GM11168 (cell line): ENCODE data around the gene ABTB2.

ENCODE experiments used
- in situ Hi-C: fragments of 300-500 bp; cut with MboI; formaldehyde crosslinking; loops from one replicate; pipeline ENCODE4 v1.12.0; 2022; ENCODE audit warnings: low sequenced_read_pairs; ENCODE audit not compliant: unreplicated experiment

Gene ABTB2

DNA sequence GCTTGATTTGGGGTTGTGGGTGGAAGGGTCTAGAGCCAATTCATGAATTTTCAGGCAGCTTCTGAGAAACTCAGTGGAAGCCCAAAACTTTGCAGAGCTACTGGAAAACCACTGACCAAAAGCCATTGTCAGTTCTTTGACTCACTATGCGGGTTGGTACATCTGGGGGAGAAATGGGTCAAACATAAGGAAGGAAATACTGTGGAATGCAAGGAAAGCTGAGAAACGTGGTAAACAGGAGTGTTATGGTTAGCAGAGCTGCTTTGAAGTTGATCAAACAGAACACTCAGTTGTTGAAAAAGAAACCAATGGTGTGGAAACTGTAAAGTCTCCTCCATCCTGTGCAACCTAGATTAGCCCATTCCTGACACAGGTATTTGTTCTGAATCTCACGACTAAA, 6.3 kb upstream of the ABTB2 start:
- in situ Hi-C loops, result loop anchor here (5.0 to 25.0 kb wide), 3 partner anchors 123 to 502 kb away; no protein-coding TSS in a partner anchor

DNA sequence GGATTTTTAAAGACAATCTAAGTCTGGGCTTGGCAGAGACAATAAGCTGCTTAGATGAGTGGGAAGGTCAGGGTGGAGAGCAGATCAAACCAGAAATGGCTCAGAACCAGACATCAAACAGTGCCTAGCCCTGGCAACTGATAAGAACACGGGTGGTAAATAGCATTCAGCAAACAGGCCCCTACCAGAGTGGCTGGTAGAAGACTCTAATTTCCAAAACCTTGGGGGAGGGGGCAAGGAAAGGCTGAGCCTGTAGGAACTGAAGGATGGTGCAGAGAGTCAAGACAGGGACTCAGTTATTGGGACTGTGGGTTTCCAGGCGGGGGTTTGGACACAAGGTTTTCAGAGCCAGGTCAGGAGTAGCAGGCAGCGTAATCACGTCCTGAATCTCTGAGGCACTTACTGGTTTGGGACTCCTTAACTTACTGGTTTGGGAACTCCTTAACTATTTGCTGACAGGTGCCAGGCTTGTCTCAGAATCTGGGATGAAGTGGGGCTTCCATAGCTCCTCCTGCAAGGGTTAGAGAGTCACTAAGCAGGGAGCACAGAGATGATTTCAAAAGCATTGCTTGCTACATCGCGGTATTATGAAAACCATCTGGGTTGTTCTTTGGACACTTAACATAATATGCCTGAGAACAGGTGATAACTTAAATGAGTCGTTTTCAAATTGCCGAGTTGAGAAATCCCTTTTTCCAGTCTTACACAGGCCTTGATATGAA, 5.7 kb upstream of the ABTB2 start:
- in situ Hi-C loops, result loop anchor here (5.0 to 25.0 kb wide), 3 partner anchors 124 to 501 kb away; no protein-coding TSS in a partner anchor

DNA sequence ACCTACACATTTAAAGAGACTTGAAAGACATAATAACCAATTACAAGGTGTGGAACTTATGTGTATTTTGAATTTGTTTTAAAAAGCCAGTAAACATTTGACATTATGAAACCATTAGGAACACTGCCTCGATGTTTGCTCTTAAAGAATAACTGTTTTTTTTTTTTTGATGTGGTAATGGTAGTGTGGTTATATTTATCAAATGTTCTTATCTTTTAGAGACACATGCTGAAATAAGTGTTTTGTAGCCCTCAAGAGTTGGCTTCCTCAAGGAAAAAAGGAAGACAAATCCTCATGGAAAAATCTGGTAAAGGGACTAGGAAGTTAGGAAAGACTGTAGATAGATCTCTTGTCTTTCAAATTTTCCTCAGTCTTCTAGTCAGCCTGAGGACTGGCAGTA, 2.2 kb upstream of the ABTB2 start:
- in situ Hi-C loops, result loop anchor here (5.0 to 25.0 kb wide), 3 partner anchors 127 to 498 kb away; no protein-coding TSS in a partner anchor

GRCh38 chr11:34359548-34359891, 1.7 kb upstream of the ABTB2 start:
- in situ Hi-C loops, result loop anchor here (5.0 to 25.0 kb wide), 3 partner anchors 117 to 497 kb away; no protein-coding TSS in a partner anchor

- in situ Hi-C loops, result loop anchor here (5.0 to 25.0 kb wide), 3 partner anchors 117 to 497 kb away; no protein-coding TSS in a partner anchor
Observed at GRCh38 chr11:34358728-34359547, 1.1 kb upstream of the ABTB2 start.

GRCh38 chr11:34358258-34358727, 483 bp upstream of the ABTB2 start:
- in situ Hi-C loops, result loop anchor here (5.0 to 25.0 kb wide), 3 partner anchors 116 to 496 kb away; no protein-coding TSS in a partner anchor

GRCh38 chr11:34356913-34357700, 703 bp downstream of the ABTB2 start:
- in situ Hi-C loops, result loop anchor here (5.0 to 25.0 kb wide), 3 partner anchors 115 to 495 kb away; no protein-coding TSS in a partner anchor

DNA sequence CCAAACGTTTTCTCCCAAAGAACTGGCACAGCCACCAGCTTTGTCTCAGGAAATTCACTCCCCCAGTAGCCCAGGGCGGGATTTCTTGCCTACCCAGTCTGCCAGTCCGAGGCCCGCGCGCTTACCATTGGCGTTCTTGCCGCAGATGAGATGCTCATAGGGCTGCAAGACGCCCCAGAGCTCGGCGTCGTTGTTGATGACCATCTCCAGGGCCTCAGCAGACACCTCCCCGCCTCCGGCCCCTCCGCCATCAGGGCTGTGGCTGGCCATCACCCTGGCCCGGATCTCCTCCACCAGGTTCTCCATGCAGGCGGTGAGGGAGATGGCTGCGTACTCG, 1.3 kb downstream of the ABTB2 start:
- in situ Hi-C loops, result loop anchor here (5.0 to 25.0 kb wide), 3 partner anchors 114 to 494 kb away; no protein-coding TSS in a partner anchor

GRCh38 chr11:34356130-34356529, 1.7 kb downstream of the ABTB2 start:
- in situ Hi-C loops, result loop anchor here (5.0 to 25.0 kb wide), 3 partner anchors 114 to 494 kb away; no protein-coding TSS in a partner anchor

DNA sequence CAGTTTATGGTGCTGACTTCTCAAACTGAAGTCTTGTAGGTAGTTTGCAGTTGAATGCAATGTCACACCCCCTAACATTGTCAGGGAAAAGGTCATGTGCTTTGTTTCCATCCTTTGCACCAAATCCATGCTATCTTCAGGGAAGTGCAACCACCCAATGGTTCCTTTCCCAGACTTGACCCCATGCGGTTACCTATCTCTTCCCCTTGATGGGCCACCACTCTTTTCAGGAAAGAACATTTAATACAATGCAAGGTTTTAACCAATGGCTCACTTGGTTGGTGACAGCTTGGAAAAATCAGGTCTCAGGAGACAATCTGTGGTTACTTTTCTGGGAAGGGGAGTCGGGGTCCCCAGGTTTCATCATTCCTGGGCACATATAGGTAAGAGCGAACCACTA, 2.1 kb downstream of the ABTB2 start:
- in situ Hi-C loops, result loop anchor here (5.0 to 25.0 kb wide), 3 partner anchors 113 to 493 kb away; no protein-coding TSS in a partner anchor

DNA sequence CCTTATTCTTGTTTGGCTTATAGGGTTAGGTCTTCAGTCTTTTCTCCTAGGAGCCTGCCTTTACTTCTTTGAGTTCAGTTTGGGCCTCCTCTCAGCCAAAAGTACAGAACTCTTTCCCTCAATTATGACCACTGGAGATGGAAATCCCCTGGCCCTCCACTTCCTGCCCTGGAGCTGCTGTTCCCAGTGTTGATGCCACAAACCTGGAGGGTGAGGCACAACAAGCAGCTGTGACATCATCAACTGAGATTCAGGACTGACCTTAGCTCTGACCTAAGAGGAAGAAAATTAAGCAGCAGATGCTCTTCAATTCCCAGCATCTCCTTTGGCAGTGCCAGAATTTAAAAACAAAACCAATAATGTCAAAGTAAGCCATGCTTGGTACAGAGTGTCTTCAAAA, 3.0 kb downstream of the ABTB2 start:
- in situ Hi-C loops, result loop anchor here (5.0 to 25.0 kb wide), 3 partner anchors 112 to 492 kb away; no protein-coding TSS in a partner anchor

GRCh38 chr11:34353881-34354280, 3.9 kb downstream of the ABTB2 start:
- in situ Hi-C loops, result loop anchor here (25.0 kb wide), 1 partner anchor 492 kb away; no protein-coding TSS in a partner anchor

DNA sequence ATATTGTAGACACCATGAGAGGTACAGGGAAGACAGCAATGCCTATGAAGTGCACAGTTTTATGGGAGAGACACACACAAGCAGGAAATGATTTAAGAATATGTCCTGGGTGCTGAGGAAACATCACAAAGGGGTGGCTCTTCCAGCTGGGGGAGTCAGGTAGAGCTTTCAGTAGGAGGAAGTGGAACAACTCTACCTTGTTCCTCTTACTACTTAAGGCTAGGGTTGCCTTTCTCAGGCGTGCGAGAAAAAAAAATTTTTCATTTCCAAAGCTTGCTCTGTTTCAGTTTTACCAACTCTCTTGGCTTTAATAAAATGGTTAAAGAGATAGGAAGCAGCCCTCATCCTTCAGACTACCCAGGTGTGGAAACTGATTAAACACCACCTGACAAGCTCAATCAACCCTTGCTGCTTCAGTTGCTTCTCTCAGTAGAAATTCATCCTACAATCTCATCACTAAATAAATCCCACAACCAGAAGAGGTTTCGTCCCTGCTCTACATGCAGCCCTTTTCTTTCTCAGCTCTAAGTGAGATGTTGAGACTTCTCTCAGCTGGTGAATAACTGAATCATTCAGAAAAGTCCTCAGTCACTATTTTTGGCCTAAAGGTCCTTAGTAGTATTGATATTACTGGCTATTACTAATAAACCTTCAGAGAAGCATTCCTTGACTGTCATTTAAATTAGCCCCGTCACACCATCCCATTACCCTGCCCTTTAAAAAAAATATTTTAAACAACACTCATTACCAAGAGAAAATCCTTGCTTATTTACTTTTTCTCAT, 5.9 kb downstream of the ABTB2 start:
- in situ Hi-C loops, result loop anchor here (25.0 kb wide), 1 partner anchor 490 kb away; no protein-coding TSS in a partner anchor

DNA sequence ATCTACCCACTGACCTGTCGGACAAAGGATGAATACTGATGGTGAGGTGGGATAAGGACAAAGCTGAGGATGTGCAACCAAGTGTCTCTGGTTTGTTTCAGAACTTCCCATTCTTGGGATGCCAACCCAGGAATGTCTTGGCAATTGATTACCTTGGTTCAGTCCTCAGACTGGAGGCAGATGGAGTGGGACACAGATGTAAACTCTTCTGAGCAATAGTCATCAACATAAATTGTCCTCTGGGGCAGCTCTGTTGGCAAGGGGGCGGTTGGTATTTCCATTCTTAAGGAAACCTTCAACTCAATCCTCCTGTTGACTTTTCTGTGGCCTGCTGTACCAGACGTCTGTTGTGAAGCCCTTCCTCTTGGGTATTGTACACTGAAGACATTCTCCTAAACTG, 6.8 kb downstream of the ABTB2 start:
- in situ Hi-C loops, result loop anchor here (25.0 kb wide), 1 partner anchor 489 kb away; no protein-coding TSS in a partner anchor

- in situ Hi-C loops, result loop anchor here (25.0 kb wide), 1 partner anchor 488 kb away; no protein-coding TSS in a partner anchor
Observed at GRCh38 chr11:34349882-34350281, 7.9 kb downstream of the ABTB2 start.

DNA sequence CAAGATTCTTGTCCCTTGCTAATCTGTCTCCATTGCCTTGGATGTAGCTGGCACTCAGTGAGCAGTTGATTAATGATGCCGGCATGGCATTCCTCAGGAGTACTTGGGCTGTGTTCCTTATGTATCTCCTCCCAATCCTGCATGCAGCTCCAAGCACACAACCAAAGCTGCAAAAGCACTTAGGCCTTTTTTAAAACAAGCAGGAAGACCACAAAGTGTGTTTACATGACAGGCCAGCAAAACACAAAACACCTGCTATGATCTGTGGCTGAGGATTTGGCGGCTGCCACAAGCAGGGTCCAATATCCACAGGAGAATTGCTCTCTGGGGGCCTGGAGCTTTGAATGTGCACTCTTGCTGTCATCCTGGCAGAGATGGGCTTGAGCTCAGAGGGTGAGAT, 8.9 kb downstream of the ABTB2 start:
- in situ Hi-C loops, result no loop called here

GRCh38 chr11:34348096-34348495, 9.7 kb downstream of the ABTB2 start:
- in situ Hi-C loops, result no loop called here

GRCh38 chr11:34346551-34346950, 11.3 kb downstream of the ABTB2 start:
- in situ Hi-C loops, result no loop called here

DNA sequence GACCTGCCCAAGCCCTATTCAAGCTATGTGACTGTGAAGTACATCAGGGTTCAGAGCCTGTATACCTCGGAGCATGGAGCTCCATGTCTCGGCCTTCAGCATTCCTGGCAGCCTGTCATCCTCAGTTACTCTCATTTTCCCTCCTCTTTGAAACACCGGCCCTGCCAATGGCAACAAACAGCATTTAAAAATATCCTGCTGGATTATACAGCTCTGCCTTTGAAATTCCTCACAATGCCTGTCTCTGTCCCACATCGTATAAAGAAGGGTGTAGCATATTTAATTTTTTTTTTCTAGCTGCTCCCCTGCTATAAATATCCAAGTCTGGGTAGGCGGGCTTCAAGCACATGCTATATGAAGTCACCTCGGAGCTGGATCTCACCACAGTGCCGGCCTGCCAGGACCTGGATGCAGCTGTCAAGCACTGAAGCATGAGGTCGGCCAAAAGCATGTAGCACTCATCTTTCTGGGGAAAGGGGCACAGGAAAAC, 11.8 kb downstream of the ABTB2 start:
- in situ Hi-C loops, result no loop called here
